Neural cell (in vitro differentiated cells): Measurements from ENCODE around the gene GRK3.

Experiments used
- MXI1 ChIP-seq: fragments of 450-650 bp; conservative IDR thresholded peaks from 2 replicates; pipeline ENCODE4 v1.6.1; 2014; ENCODE audit warnings: antibody characterized with exemption, mild to moderate bottlenecking; ENCODE audit not compliant: poor library complexity, severe bottlenecking
- POLR2AphosphoS5 ChIP-seq: IDR thresholded peaks from 2 replicates; pipeline ENCODE4 v1.6.1; 2012
- RAD21 ChIP-seq: fragments of 450-650 bp; conservative IDR thresholded peaks from 2 replicates; pipeline ENCODE4 v1.6.1; 2014; ENCODE audit warnings: antibody characterized with exemption, mild to moderate bottlenecking, moderate library complexity
- TAF1 ChIP-seq: IDR thresholded peaks from 2 replicates; pipeline ENCODE4 v1.6.1; 2012; ENCODE audit warnings: low read depth
- TF ChIP-seq, protein P1 (sequence below): fragments of 450-650 bp; IDR thresholded peaks from 2 replicates; pipeline ENCODE4 v1.5.1; 2014; ENCODE audit warnings: antibody characterized with exemption, mild to moderate bottlenecking, moderate library complexity; ENCODE audit not compliant: poor library complexity, severe bottlenecking
- TF ChIP-seq, protein P2 (sequence below): IDR thresholded peaks from 2 replicates; pipeline ENCODE4 v1.6.1; 2012; ENCODE audit warnings: borderline replicate concordance

DNA sequence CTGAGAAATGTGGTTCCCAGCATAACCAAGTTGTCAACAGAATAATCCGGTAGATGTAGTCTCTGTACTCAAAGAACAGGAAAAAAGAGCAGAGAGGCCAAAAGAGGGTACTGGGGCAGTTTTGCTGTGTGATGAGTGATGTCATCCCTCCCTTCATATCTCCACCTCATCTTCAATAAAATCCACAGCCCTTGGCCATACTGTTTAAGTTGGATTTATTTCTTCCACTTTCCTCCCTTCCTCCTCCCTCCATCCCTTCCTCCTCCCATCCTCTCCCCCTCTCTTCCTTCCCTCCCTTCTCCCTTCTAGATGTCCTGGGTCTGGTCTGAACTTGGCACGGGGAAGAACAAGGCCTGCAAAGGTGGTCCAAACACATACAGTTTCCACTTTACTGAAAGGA, 18.2 kb upstream of the GRK3 start:
- TF ChIP-seq, protein P1, sequence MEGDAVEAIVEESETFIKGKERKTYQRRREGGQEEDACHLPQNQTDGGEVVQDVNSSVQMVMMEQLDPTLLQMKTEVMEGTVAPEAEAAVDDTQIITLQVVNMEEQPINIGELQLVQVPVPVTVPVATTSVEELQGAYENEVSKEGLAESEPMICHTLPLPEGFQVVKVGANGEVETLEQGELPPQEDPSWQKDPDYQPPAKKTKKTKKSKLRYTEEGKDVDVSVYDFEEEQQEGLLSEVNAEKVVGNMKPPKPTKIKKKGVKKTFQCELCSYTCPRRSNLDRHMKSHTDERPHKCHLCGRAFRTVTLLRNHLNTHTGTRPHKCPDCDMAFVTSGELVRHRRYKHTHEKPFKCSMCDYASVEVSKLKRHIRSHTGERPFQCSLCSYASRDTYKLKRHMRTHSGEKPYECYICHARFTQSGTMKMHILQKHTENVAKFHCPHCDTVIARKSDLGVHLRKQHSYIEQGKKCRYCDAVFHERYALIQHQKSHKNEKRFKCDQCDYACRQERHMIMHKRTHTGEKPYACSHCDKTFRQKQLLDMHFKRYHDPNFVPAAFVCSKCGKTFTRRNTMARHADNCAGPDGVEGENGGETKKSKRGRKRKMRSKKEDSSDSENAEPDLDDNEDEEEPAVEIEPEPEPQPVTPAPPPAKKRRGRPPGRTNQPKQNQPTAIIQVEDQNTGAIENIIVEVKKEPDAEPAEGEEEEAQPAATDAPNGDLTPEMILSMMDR: no peak
- TF ChIP-seq POLR2AphosphoS5 (no peak), TAF1 (no peak), RAD21 (no peak), MXI1 (no peak)
- TF ChIP-seq, protein P2, sequence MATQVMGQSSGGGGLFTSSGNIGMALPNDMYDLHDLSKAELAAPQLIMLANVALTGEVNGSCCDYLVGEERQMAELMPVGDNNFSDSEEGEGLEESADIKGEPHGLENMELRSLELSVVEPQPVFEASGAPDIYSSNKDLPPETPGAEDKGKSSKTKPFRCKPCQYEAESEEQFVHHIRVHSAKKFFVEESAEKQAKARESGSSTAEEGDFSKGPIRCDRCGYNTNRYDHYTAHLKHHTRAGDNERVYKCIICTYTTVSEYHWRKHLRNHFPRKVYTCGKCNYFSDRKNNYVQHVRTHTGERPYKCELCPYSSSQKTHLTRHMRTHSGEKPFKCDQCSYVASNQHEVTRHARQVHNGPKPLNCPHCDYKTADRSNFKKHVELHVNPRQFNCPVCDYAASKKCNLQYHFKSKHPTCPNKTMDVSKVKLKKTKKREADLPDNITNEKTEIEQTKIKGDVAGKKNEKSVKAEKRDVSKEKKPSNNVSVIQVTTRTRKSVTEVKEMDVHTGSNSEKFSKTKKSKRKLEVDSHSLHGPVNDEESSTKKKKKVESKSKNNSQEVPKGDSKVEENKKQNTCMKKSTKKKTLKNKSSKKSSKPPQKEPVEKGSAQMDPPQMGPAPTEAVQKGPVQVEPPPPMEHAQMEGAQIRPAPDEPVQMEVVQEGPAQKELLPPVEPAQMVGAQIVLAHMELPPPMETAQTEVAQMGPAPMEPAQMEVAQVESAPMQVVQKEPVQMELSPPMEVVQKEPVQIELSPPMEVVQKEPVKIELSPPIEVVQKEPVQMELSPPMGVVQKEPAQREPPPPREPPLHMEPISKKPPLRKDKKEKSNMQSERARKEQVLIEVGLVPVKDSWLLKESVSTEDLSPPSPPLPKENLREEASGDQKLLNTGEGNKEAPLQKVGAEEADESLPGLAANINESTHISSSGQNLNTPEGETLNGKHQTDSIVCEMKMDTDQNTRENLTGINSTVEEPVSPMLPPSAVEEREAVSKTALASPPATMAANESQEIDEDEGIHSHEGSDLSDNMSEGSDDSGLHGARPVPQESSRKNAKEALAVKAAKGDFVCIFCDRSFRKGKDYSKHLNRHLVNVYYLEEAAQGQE: no peak
